CD4-positive, alpha-beta memory T cell (primary cell): ENCODE measurements around the gene SPDEF. TPM values are rescaled to one million over a fixed set of nuclear protein-coding genes. Genes with fewer than 3 reads are reported as not detected.

Source experiments
- CTCF ChIA-PET: fragments of 350-600 bp; sonication (Branson Sonifier 250); formaldehyde crosslinking; loops from one replicate; lab custom pipeline; 2021; ENCODE audit warnings: inconsistent platforms; ENCODE audit not compliant: partially characterized antibody; lab: Charles Lee
- POLR2A ChIA-PET: fragments of 350-600 bp; sonication (Branson Sonifier 250); formaldehyde crosslinking; loops from one replicate; lab custom pipeline; 2021; ENCODE audit not compliant: partially characterized antibody; lab: Charles Lee
- DNase-seq, 5 donors: peaks; one replicate each; pipeline versions ENCODE4 v3.0.0 to v3.0.0-alpha.2; 2020 to 2022; ENCODE audit warnings: mixed read lengths in 1 of 5
- H3K27ac ChIP-seq: one replicate; pipeline ENCODE4 v1.7.0; 2013; ENCODE audit warnings: low read depth, low read length
- H3K27me3 ChIP-seq: 2 replicates; pipeline ENCODE4 v1.7.0; 2013; ENCODE audit warnings: mild to moderate bottlenecking, low read length, moderate library complexity; ENCODE audit not compliant: insufficient read depth
- H3K36me3 ChIP-seq: 2 replicates; pipeline ENCODE4 v1.7.0; 2013; ENCODE audit warnings: mild to moderate bottlenecking, low read length, moderate library complexity; ENCODE audit not compliant: insufficient read depth
- H3K4me1 ChIP-seq: 2 replicates; pipeline ENCODE4 v1.7.0; 2013; ENCODE audit warnings: mild to moderate bottlenecking, low read length, moderate library complexity; ENCODE audit not compliant: insufficient read depth
- H3K4me3 ChIP-seq, 2 donors: one replicate each; pipeline ENCODE4 v1.7.0; 2013; ENCODE audit warnings: low read length in 2 of 2, mild to moderate bottlenecking in 1 of 2
- H3K9me3 ChIP-seq, 2 donors: one replicate each; pipeline ENCODE4 v1.7.0; 2013; ENCODE audit warnings: low read length in 2 of 2, control low read depth in 1 of 2; ENCODE audit not compliant: control insufficient read depth in 1 of 2
- H3K27ac Mint-ChIP-seq, 7 donors: one replicate each; pipeline ENCODE4 v1.8.0; 2020 to 2021; ENCODE audit warnings: mixed read lengths in 7 of 7, mild to moderate bottlenecking in 6 of 7, inconsistent platforms in 3 of 7, moderate library complexity in 3 of 7
- H3K27me3 Mint-ChIP-seq, 2 donors: one replicate each; pipeline ENCODE4 v1.8.0; 2020 to 2021; ENCODE audit warnings: mixed read lengths in 2 of 2
- H3K36me3 Mint-ChIP-seq, 2 donors: one replicate each; pipeline ENCODE4 v1.8.0; 2020 to 2021; ENCODE audit warnings: mixed read lengths in 2 of 2, inconsistent platforms in 1 of 2, mild to moderate bottlenecking in 1 of 2
- H3K4me1 Mint-ChIP-seq, 4 donors: one replicate each; pipeline ENCODE4 v1.8.0; 2020 to 2021; ENCODE audit warnings: mixed read lengths in 4 of 4, mild to moderate bottlenecking in 1 of 4
- H3K4me3 Mint-ChIP-seq, 8 donors: one replicate each; pipeline ENCODE4 v1.8.0; 2020 to 2021; ENCODE audit warnings: mixed read lengths in 8 of 8, mild to moderate bottlenecking in 7 of 8, moderate library complexity in 6 of 8, inconsistent platforms in 3 of 8
- H3K9me3 Mint-ChIP-seq, 8 donors: one replicate each; pipeline ENCODE4 v1.8.0; 2020 to 2021; ENCODE audit warnings: mixed read lengths in 8 of 8, mild to moderate bottlenecking in 5 of 8, inconsistent platforms in 3 of 8, moderate library complexity in 1 of 8
- intact Hi-C: fragments of 100-400 bp; cut with micrococcal nuclease; formaldehyde crosslinking; loops from one replicate; pipeline ENCODE4 v1.15.1; 2023
- polyA plus RNA-seq, 2 donors: library from polyadenylated mRNA; unstranded; fragments of 300-500 nt; fragmentation: Illumina TruSeq; gene quantifications; one replicate each; pipeline ENCODE4 v1.2.3, GENCODE V29; 2021
- total RNA-seq, 2 experiments: library from RNA; stranded (reverse); gene quantifications; one replicate each; pipeline ENCODE4 v1.2.3, GENCODE V29; 2021

The SPDEF gene
- total and polyA plus RNA-seq, 4 experiments from 2014 or later = not detected

DNA sequence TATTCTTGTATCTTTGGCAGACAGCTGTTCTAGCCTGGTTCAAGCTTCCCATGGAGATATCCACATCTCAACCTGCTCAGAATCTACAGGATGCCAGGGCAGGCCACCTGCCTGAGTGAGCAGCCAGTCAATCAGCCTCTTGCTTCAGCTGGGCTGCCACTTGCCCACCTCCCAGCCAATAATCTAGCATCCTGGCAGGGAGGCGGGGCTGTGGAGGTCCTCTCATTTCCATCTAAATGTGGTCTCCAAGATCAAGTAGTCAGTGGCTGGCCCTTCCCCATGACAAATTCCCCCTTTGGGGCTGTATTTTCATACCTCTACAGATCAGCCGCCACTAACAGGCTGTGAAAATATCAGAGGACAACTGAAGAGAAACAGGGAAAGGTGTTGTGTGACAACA lies 33.0 kb upstream of the SPDEF start:
- H3K4me3 Mint-ChIP-seq = no peak overlapping the region
- DNase-seq = no peak
- H3K27ac Mint-ChIP-seq = peak overlapping the region in 2 of 7 donors; percentile 4 to 51
- POLR2A ChIA-PET = no interaction called here
- Histone ChIP-seq H3K27ac (no peak overlapping the region), H3K36me3 (peaks cover 18% of the 10 kb centered on the region), H3K4me3 (no peak overlapping the region), H3K4me1 (peaks cover 5% of the 10 kb centered on the region), H3K9me3 (no peaks in the 10 kb centered on the region), H3K27me3 (no peaks in the 10 kb centered on the region)
- intact Hi-C loops = no loop called here
- H3K36me3 Mint-ChIP-seq = peaks cover 6 to 33% of the 10 kb centered on the region in 2 donors
- H3K9me3 Mint-ChIP-seq = no peaks in the 10 kb centered on the region
- H3K27me3 Mint-ChIP-seq = no peaks in the 10 kb centered on the region
- peaks cover 10 to 23% (median 15%) of the 10 kb centered on the region in 4 donors for H3K4me1 Mint-ChIP-seq
- CTCF ChIA-PET = interaction anchor here (1.4 kb wide), 1 partner anchor 22 kb away, joined by 4 read pairs; no protein-coding TSS in a partner anchor

GRCh38 chr6:34587851-34588250 lies 31.7 kb upstream of the SPDEF start:
- H3K4me3 ChIP-seq = no peak overlapping the region
- Mint-ChIP-seq H3K36me3 (peaks cover 6 to 32% of the 10 kb centered on the region in 2 donors), H3K27ac (peak overlapping the region in 2 of 7 donors; percentile 42 to 65), H3K9me3 (no peaks in the 10 kb centered on the region), H3K4me3 (no peak overlapping the region), H3K4me1 (peaks cover 5 to 16% (median 10%) of the 10 kb centered on the region in 4 donors), H3K27me3 (no peaks in the 10 kb centered on the region)
- no peak for DNase-seq
- ChIA-PET CTCF (no interaction called here), POLR2A (no interaction called here)
- peaks cover 5% of the 10 kb centered on the region for H3K4me1 ChIP-seq
- H3K9me3 ChIP-seq = no peaks in the 10 kb centered on the region
- no peak overlapping the region for H3K27ac ChIP-seq
- peaks cover 18% of the 10 kb centered on the region for H3K36me3 ChIP-seq
- H3K27me3 ChIP-seq = no peaks in the 10 kb centered on the region
- intact Hi-C loops = no loop called here

- DNase-seq = no peak
- peaks cover 5% of the 10 kb centered on the region for H3K4me1 ChIP-seq
- Mint-ChIP-seq H3K27me3 (no peaks in the 10 kb centered on the region), H3K27ac (peak overlapping the region in 2 of 7 donors; percentile 42 to 65), H3K9me3 (no peaks in the 10 kb centered on the region), H3K4me3 (no peak overlapping the region), H3K36me3 (peaks cover 6 to 32% of the 10 kb centered on the region in 2 donors), H3K4me1 (peaks cover 5 to 13% (median 9%) of the 10 kb centered on the region in 4 donors)
- no peak overlapping the region for H3K27ac ChIP-seq
- H3K4me3 ChIP-seq = no peak overlapping the region
- no peaks in the 10 kb centered on the region for H3K9me3 ChIP-seq
- POLR2A ChIA-PET = no interaction called here
- intact Hi-C loops = no loop called here
- peaks cover 18% of the 10 kb centered on the region for H3K36me3 ChIP-seq
- H3K27me3 ChIP-seq = no peaks in the 10 kb centered on the region
- CTCF ChIA-PET = no interaction called here
Measured at GRCh38 chr6:34587325-34587724, 31.2 kb upstream of the SPDEF start.

DNA sequence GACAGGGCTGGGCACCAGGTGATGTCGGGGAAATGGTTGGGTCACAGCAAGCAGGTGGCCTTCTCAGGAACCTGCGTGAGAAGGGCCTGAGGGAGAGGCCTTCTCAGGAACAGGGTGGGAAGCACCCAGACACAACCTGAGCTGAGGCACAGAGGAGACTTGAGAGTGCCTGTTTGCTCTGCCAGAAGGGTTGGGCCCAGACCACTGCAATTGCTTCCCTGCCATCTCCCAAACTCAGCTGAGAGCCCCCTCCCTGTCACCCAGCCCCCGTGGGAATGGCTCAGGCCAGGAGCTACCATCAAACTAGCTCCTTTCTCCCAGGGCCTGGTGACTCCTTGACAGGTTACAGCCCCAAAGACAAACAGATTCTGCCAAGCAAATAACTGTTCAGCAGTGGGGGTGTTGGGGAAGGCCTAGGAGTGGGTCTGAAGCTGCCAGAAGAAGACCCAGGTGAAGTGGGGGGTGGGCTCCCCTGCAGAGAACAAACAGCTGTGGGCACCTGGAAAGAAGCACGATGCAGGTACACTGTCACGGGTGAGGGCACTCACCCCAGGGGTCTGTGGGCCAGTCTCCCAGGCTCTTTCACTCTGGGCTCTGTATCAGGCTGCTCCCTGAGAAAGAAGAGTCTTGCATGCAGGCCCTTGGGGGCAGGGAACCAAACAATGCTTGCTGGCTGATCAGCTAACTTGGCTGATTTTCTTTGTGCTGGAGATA lies 30.4 kb upstream of the SPDEF start:
- CTCF ChIA-PET = interaction anchor here (0.6 kb wide), 2 partner anchors 8 to 126 kb away, joined by 3 read pairs; no protein-coding TSS in a partner anchor
- H3K27ac ChIP-seq = no peak overlapping the region
- H3K4me1 ChIP-seq = no peaks in the 10 kb centered on the region
- POLR2A ChIA-PET = no interaction called here
- Mint-ChIP-seq H3K27me3 (no peaks in the 10 kb centered on the region), H3K36me3 (peaks cover 6 to 28% of the 10 kb centered on the region in 2 donors), H3K4me3 (no peak overlapping the region), H3K4me1 (peaks cover 0 to 7% (median 4%) of the 10 kb centered on the region in 4 donors), H3K27ac (peak overlapping the region in 2 of 7 donors; percentile 7 to 43), H3K9me3 (no peaks in the 10 kb centered on the region)
- no peaks in the 10 kb centered on the region for H3K27me3 ChIP-seq
- intact Hi-C loops = no loop called here
- peaks cover 18% of the 10 kb centered on the region for H3K36me3 ChIP-seq
- H3K4me3 ChIP-seq = no peak overlapping the region
- H3K9me3 ChIP-seq = no peaks in the 10 kb centered on the region
- no peak for DNase-seq

DNA sequence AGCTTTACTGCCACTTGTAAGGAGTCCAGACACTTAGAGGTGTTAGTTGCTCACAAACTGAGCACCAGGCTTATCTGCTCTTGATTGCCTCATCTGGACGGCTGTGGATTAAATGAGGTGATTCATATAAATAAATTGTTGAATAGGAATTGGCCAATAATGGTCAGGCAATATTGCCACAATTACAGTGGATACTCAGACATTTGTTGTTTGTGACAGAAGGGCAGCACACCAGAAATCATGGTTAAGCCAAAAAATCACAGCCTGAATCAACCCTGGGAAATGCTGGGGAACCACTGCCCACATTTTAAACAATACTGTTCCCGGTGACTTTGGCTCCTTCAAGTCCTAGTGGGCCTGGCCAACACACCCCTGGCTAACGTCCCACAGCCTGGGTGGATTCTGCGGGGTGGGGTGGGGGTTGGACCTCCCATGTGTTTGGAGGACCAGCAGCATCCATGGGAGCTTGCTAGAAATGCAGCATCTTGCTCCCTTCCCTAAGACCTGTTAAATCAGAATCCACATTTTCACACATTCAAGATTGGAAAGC lies 29.5 kb upstream of the SPDEF start:
- Histone ChIP-seq H3K4me1 (no peaks in the 10 kb centered on the region), H3K27ac (no peak overlapping the region), H3K9me3 (no peaks in the 10 kb centered on the region), H3K36me3 (peaks cover 18% of the 10 kb centered on the region), H3K4me3 (no peak overlapping the region), H3K27me3 (no peaks in the 10 kb centered on the region)
- no peak for DNase-seq
- Mint-ChIP-seq H3K9me3 (no peaks in the 10 kb centered on the region), H3K27me3 (no peaks in the 10 kb centered on the region), H3K4me1 (peaks cover 0 to 7% (median 3%) of the 10 kb centered on the region in 4 donors), H3K27ac (peak overlapping the region in 5 of 7 donors; percentile 15 to 72 (median 43)), H3K36me3 (peaks cover 6 to 25% of the 10 kb centered on the region in 2 donors), H3K4me3 (no peak overlapping the region)
- POLR2A ChIA-PET = no interaction called here
- intact Hi-C loops = no loop called here
- CTCF ChIA-PET = interaction anchor here (1.4 to 1.6 kb wide), 2 partner anchors 8 to 23 kb away, joined by 3 read pairs; no protein-coding TSS in a partner anchor

GRCh38 chr6:34585108-34585507 lies 29.0 kb upstream of the SPDEF start:
- no peaks in the 10 kb centered on the region for H3K9me3 Mint-ChIP-seq
- no peak overlapping the region for H3K4me3 ChIP-seq
- no peaks in the 10 kb centered on the region for H3K9me3 ChIP-seq
- ChIA-PET CTCF (interaction anchor here (1.4 to 1.6 kb wide), 2 partner anchors 9 to 24 kb away, joined by 3 read pairs; no protein-coding TSS in a partner anchor), POLR2A (no interaction called here)
- peaks cover 0 to 7% (median 2%) of the 10 kb centered on the region in 4 donors for H3K4me1 Mint-ChIP-seq
- H3K27ac Mint-ChIP-seq = peak overlapping the region in 6 of 7 donors; percentile 15 to 77 (median 40)
- H3K27me3 Mint-ChIP-seq = no peaks in the 10 kb centered on the region
- no peak overlapping the region for H3K4me3 Mint-ChIP-seq
- H3K36me3 ChIP-seq = peaks cover 18% of the 10 kb centered on the region
- no peak overlapping the region for H3K27ac ChIP-seq
- no peaks in the 10 kb centered on the region for H3K27me3 ChIP-seq
- no peaks in the 10 kb centered on the region for H3K4me1 ChIP-seq
- peaks cover 6 to 22% of the 10 kb centered on the region in 2 donors for H3K36me3 Mint-ChIP-seq
- intact Hi-C loops = no loop called here
- DNase-seq = no peak

GRCh38 chr6:34584694-34585093 lies 28.6 kb upstream of the SPDEF start:
- Histone ChIP-seq H3K27ac (no peak overlapping the region), H3K27me3 (no peaks in the 10 kb centered on the region), H3K4me1 (no peaks in the 10 kb centered on the region), H3K4me3 (no peak overlapping the region), H3K36me3 (peaks cover 17% of the 10 kb centered on the region), H3K9me3 (no peaks in the 10 kb centered on the region)
- H3K36me3 Mint-ChIP-seq = peaks cover 5 to 21% of the 10 kb centered on the region in 2 donors
- CTCF ChIA-PET = interaction anchor here (1.4 to 1.6 kb wide), 2 partner anchors 9 to 24 kb away, joined by 3 read pairs; no protein-coding TSS in a partner anchor
- H3K27ac Mint-ChIP-seq = peak overlapping the region in 3 of 7 donors; percentile 37 to 77 (median 67)
- intact Hi-C loops = no loop called here
- DNase-seq = no peak
- H3K4me1 Mint-ChIP-seq = peaks cover 0 to 7% (median 2%) of the 10 kb centered on the region in 4 donors
- POLR2A ChIA-PET = interaction anchor here (0.9 kb wide), 1 partner anchor 53 kb away, joined by 3 read pairs; no protein-coding TSS in a partner anchor
- H3K4me3 Mint-ChIP-seq = no peak overlapping the region
- no peaks in the 10 kb centered on the region for H3K9me3 Mint-ChIP-seq
- no peaks in the 10 kb centered on the region for H3K27me3 Mint-ChIP-seq
